EL (cell line): Measurements from ENCODE around the gene U2AF2.
"Not testable (repeated sequence)": the region's sequence is repeated elsewhere in the genome, so short reads cannot be mapped to it uniquely, and the experiment has no call there.

Source experiments
- DNase-seq: peaks from one replicate; pipeline ENCODE4 v3.0.0-alpha.2; 2016

The U2AF2 gene

DNA sequence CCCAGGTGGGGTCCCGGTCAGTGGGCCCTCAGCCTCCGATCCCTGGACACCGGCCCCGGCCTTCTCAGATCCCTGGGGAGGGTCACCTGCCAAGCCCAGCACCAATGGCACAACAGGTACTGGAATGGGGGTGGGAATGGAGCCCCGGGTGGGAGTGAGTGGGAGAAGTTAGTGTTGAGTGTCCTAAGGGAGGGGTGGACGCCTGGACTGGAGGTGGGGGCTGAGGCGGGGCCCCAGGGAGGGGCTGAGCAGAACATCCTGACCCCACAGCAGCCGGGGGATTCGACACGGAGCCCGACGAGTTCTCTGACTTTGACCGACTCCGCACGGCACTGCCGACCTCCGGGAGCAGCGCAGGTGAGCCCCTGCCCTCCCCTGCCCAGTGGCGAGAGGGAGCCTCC lies 37.8 kb downstream of the U2AF2 start:
- DNase-seq = no peak

- no peak for DNase-seq
Measured at GRCh38 chr19:55693336-55693974, 38.6 kb downstream of the U2AF2 start.

GRCh38 chr19:55694241-55694655 lies 39.4 kb downstream of the U2AF2 start:
- DNase-seq = no peak

DNA sequence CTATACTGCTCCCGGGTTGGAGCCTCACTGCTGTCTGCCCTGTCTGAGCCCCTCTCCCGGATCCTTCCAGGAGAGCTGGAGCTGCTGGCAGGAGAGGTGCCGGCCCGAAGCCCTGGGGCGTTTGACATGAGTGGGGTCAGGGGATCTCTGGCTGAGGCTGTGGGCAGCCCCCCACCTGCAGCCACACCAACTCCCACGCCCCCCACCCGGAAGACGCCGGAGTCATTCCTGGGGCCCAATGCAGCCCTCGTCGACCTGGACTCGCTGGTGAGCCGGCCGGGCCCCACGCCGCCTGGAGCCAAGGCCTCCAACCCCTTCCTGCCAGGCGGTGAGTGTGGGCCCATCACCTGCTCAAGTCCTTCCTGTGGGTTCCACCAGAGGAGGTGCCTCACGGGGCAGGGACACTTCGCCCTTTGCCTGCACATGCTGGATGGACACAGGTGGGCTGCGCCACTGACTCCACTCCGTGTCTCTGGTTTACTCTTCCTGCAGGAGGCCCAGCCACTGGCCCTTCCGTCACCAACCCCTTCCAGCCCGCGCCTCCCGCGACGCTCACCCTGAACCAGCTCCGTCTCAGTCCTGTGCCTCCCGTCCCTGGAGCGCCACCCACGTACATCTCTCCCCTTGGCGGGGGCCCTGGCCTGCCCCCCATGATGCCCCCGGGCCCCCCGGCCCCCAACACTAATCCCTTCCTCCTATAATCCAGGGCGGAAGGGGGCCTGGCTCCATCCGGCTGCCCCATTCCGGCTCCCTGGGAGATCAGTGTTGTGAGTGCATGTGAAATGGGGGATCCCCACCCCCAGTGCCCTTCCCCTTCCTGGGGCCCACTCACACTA lies 40.0 kb downstream of the U2AF2 start:
- DNase-seq = no peak

GRCh38 chr19:55695511-55696290 lies 40.9 kb downstream of the U2AF2 start:
- no peak for DNase-seq

GRCh38 chr19:55696301-55697068 lies 41.6 kb downstream of the U2AF2 start:
- no peak for DNase-seq

DNA sequence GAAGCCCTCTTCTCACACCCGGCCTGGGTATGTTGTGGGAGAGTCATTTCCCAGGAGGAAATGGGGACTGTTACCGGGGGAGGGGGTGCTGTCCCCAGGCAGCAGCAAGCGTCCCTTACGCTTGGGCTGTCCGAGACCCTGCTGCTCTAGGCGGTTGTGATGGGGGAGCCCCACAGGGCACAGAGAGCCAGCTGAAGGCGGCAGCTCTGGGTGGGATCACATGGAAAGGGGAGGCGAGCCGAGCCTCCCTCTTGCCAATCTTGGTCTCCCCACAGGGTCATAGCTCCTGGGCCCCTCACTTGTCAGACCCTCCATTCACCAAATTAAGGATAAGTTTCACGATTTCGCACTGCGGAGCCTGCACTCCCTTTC lies 42.2 kb downstream of the U2AF2 start:
- DNase-seq = no peak

DNA sequence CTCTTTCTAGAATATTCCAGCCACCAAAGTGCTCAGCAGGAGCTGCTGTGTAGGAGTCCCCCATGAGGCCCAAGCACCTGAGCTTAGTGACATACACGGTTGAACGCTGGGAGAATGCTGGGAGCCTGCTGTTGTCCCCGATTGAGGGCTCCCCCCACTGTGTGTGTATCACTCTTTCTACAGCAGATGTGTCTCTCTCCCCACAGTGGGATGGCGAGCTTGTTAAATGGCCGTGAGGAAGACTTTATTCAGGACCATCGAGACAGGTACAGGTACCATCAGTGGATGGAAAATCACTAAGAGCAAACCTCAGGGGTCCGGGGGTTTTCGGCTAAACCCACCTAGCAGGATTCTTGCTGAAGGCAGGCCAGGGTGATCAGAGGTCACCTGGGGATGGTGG lies 42.9 kb downstream of the U2AF2 start:
- no peak for DNase-seq

GRCh38 chr19:55698256-55698655 lies 43.4 kb downstream of the U2AF2 start:
- DNase-seq = no peak

- no peak for DNase-seq
Measured at GRCh38 chr19:55699221-55699620, 44.4 kb downstream of the U2AF2 start.

GRCh38 chr19:55700813-55701212 lies 46.0 kb downstream of the U2AF2 start:
- no peak for DNase-seq

GRCh38 chr19:55702131-55702627 lies 47.3 kb downstream of the U2AF2 start:
- DNase-seq = no peak

- peak; percentile 12 for DNase-seq
Measured at GRCh38 chr19:55703790-55704215, 49.0 kb downstream of the U2AF2 start.

DNA sequence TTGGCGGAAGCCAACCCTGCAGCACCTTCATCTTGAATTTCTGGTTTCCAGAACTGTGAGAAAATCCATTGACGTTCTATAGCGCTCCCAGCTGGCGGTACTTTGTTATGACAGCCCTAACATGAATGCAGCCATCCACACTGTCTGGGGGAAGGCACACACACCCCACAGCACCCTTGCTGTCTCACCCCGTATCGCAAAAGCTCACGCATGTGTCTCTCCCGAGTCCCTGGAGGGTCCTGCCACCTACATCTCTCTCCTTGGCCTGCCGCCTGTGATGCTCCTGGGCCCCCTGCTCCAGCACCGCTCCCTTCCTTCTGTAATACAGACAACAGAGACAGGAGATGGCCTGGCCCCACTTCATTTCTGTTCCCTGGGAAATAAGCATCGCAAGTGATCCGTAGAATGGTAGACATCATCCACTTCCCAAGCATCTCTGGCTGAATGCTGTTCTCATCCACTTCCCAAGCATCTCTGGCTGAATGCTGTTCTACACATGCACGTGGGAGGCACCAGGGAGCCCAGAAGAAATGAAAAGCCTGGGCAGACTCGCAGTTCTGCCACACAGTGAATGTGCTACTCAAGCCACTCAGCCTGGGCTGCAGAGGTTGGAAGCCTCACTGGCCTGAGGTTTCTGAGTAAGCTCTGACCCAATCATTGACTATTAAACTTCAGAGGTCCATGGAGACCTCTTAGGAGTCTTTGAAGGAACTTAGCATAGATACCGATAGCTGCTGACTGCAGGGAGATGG lies 49.8 kb downstream of the U2AF2 start:
- no peak for DNase-seq

DNA sequence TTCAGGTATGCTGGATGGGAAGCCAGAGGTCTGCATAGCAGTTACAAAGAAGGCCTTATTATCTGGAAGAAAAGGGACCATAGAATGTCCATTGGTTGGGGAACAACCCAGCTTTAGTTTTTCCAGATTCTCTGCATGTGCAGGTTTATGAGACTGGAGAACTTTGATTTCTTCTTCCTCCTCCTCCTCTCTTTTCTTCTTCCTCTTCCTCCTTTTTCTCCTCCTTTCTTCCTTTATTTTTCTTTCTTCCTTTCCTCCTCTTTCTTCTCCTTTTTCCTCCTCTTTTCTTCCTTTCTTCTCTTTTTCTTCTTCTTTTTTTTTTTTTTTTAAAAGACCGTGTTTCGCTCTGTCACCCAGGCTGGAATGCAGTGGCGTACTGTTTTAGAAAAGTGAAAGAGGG lies 51.1 kb downstream of the U2AF2 start:
- no peak for DNase-seq

- no peak for DNase-seq
Measured at GRCh38 chr19:55711719-55712118, 56.9 kb downstream of the U2AF2 start.

GRCh38 chr19:55712804-55713631 lies 58.2 kb downstream of the U2AF2 start:
- DNase-seq = no peak

- no peak for DNase-seq
Measured at GRCh38 chr19:55716531-55716930, 61.7 kb downstream of the U2AF2 start.

GRCh38 chr19:55717251-55717650 lies 62.4 kb downstream of the U2AF2 start:
- no peak for DNase-seq

DNA sequence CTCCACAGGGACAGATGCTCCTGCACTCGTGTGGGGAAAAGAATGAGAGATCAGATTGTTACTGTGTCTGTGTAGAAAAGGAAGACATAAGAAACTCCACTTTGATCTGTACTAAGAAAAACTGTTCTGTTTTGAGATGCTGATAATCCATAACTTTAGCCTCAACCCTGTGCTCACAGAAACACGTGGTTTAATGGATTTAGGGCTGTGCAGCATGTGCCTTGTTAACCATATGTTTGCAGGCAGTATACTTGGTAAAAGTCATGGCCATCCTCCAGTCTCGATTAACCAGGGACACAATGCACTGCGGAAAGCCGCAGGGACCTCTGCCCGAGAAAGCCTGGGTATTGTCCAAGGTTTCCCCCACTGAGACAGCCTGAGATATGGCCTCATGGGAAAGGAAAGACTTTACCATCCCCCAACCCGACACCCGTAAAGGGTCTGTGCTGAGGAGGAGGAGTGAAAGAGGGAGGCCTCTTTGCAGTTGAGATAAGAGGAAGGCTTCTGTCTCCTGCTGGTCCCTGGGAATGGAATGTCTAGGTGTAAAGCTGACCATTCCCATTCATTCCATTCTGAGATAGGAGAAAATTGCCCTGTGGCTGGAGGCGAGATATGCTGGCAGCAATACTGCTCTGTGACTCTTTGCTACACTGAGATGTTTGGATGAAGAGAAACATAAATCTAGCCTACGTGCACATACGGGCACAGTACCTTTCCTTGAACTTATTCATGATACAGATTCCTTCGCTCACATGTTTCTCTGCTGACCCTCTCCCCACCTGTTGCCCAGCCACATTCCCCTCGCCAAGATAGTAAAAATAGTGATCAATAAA lies 63.3 kb downstream of the U2AF2 start:
- DNase-seq = not testable (repeated sequence)
